GM21515 (cell line): ENCODE measurements around the gene DTNBP1.
"Not testable (repeated sequence)": the region's sequence is repeated elsewhere in the genome, so short reads cannot be mapped to it uniquely, and the experiment has no call there.

Source experiments
- ATAC-seq: cut with Tn5 transposase; IDR thresholded peaks from one replicate; pipeline ENCODE4 v1.9.1; 2021; ENCODE audit not compliant: unreplicated experiment

The DTNBP1 gene

DNA sequence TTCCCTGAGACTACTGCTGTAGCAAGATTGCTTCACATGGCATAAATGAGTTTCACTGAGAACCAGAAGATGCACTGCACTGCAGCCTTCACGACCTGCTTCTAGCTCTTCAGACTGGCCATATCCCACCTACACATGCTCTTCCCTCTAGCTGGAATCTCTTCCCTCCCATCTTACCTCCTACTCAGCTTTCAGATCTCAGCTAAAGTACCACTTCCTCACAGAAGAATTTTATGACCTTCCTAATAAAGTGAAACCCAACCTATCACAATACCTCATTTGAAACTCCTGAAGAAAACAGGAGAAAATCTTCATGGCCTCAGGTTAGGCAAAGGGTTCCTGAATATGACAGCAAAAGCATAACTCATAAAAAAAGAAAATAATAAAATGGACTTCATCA, 99.9 kb downstream of the DTNBP1 start:
- ATAC-seq = no peak

DNA sequence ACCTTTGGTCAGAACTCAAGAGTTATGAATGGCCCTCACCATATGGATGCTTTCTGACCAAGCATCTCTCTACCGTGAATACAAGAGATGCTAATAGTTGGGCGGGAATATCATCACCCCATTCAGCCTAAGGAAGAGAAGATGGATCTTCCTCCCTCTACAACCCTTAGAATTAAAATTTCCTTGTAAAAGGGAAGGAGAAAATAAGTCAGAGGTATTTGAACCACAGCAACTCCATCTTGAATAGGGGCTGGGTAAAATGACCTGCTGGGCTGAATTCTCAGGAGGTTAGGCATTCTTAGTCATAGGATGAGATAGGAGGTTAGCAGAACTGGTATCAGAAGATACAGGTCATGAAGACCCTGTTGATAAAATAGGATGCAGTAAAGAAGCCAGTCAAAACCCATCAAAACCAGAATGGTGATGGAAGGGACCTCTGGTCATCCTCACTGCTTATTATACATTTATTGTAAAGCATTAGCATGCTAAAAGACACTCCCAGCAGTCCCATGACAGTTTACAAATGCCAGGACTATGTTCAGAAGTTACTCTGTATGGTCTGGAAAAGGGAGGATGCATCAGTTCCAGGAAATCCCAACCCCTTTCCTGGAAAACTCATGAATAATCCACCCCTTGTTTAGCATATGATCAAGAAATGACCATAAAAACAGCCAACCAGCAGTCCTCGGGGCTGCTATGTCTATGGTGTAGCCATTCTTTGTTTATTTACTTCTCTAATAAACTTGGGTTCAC, 101.2 kb downstream of the DTNBP1 start:
- no peak for ATAC-seq

DNA sequence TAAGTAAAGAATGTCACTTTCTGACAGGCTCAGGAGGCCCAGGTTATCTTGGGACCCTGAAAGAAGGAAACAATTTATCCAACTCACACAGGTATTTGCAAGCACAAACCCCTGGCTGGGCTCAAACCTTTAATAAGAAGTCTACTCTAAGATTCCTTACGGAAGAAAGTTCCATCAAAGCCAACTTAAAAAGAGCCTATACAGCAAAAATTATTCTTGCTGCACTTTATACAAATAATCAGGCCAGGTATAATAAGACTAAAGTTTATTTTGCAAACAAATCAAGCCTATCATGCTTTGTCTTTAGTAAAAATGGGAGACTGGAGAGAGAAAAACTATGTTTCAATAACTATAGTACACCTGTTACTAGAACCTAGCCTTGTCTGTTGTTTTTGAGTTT, 102.1 kb downstream of the DTNBP1 start:
- ATAC-seq = no peak

DNA sequence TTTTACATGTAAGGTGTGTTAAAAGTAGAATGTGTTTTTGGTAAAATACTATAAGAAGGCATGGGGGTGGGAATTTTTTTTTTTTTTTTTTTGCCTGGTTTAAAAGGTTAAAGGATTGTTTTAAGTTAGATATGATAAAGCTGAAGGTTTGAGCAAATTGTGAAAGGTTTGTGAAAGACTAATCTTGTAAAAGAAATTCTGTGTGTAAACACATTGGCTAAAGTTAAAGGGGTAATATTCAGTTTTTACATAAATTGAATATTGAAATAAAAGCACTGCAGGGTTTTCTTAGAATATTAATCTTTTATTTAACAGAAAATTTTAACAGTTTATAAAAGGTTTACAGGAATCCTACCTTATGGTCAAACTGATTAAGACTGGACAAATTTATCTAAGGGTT, 105.7 kb downstream of the DTNBP1 start:
- ATAC-seq = no peak

GRCh38 chr6:15556711-15557110, 106.1 kb downstream of the DTNBP1 start:
- ATAC-seq = no peak

DNA sequence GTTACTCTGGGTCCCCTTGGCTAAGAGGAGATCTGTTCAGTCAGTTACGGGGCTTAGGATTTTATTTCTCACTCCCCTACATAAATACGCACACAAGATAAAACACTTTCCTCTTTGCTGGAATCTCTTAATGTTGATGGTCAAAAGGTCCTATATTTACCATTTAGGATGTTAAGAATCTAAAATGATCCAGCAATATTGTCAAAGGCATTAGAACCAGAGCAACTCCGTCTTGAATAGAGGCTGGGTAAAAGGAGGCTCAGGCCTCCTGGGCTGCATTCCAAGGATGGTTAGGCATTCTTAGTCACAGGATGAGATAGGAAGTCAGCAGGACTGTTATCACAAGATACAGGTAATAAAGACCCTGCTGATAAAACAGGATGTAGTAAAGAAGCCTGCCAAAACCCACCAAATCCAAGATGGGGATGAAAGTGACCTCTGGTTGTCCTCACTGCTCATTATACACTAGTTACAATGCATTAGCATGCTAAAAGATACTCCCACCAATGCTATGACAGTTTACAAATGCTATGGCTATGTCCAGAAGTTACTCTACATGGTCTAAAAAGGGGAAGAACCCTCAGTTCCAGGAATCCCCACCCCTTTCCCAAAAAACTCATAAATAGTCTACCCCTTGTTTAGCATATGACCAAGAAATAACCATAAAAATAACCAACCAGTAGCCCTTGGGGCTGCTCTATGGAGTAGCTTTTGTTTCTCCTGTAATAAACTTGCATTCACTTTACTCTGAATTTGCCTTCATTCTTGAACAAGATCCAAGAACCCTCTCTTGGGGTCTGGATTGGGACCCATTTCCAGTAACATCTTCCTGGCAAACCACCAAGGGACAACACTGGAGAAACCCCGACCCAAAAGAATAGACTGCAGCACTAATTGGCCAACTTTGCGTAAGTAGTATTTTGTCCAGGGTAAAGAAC, 107.5 kb downstream of the DTNBP1 start:
- ATAC-seq = no peak

DNA sequence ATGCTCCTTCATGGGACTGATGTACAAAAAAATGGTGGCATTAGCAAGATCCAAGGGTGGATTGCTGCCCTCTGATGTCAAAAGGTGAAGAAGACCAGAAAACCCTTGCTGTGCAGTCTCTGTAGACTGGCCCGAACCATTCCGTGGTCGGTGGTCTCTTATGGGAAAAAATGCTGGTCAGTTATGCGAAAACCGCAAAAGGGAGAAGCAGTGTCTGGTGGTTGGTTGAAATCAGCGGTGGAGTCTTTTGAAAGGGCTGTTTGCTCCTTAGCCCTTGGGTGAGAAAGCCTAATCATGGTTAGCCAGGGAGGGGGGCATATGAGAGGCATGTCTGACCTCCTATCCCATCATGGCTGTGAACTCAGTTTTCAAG, 108.1 kb downstream of the DTNBP1 start:
- no peak for ATAC-seq

DNA sequence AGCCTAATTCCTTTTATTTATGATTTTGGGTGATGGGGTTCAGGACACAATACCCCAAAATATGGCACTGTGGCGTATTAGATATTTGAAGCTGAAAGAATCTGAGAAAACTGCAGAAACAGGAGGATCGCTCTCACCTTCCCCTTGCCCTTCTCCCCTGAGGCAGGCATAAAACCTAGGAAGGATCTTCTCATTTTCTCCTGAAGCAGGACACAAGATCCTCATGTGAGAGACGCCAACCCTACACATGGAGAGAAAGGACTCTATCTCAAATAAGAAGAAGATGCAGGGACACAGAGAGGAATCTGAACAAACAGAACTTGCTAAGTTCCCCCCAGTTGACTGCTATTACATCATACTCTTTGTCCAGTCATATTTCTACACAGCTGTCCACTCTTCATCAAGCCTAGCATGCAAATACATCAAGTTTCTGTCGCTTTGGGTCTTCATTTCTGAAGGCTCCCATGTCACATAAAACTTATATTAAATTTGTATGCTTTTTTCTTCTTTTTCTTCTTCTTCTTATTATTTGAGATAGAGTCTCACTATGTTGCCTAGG, 109.0 kb downstream of the DTNBP1 start:
- no peak for ATAC-seq

- ATAC-seq = no peak
Observed at GRCh38 chr6:15553031-15553430, 109.8 kb downstream of the DTNBP1 start.

- no peak for ATAC-seq
Observed at GRCh38 chr6:15551798-15552197, 111.0 kb downstream of the DTNBP1 start.

DNA sequence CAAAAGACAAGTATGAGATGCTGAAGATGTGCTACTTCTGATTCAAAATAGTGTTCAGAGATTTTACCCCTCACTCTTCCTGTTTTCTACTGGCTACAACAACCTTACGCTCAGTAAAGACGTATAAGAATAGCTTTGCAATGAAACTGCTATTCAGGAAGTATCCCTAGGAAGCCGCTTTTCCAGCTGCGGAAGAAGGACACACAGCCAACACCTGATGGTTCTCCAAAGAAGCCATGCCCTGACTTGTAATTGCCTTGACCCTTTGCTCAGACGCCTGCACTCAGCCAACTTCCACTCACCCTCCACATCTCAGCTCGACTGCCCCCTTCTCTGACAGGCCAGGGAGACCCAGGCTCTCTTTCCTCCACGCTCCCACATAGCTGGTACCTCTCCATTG, 111.6 kb downstream of the DTNBP1 start:
- no peak for ATAC-seq

- ATAC-seq = no peak
Observed at GRCh38 chr6:15550546-15551123, 112.2 kb downstream of the DTNBP1 start.

GRCh38 chr6:15549371-15549770, 113.5 kb downstream of the DTNBP1 start:
- ATAC-seq = no peak

DNA sequence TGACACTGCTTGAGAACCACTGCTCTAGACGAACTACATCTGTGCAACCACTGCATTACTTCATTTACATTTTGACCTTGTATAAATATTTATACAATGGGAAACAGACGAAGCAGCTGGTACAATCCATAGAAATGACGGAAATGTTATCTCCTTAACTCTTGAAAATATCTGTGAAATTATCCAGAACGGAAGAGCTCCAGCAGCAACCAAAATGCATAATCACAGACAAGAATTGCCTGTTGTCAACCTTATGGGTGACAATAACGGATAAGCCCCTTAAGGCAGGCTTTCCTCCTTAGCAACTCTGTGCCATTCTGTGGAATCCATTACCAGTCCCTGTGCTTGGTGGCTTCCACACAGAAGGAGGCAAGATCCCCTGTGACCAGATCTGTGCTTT, 115.4 kb downstream of the DTNBP1 start:
- ATAC-seq = no peak

- no peak for ATAC-seq
Observed at GRCh38 chr6:15546591-15546990, 116.2 kb downstream of the DTNBP1 start.

- no peak for ATAC-seq
Observed at GRCh38 chr6:15544321-15544900, 118.4 kb downstream of the DTNBP1 start.

DNA sequence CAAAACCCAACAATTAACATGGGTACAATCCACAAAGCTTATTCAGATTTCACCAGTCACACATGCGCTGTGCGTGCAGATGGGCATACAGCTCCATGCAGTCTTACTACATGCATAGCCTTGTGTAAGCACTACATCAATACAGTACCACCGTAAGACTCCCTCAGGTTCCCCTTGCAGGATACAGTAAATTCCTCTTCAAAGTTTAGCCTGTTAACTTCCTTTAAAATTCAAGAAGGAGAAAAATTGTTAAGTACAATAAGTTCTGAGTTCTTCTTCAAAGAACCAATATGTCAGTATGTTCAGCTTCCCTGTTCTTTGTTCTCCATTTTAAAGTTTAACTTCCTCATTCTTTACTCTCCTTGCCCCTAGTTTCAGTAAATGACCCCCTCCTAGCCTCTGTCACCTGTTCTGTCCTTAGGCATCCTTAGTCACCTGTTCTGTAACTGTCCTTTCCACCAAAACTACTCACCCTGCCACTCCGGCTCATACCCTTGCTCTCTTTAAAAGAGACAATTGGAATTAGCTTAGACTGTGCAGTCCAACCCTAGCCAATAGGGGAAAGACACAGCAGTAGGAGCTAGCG, 119.4 kb downstream of the DTNBP1 start:
- not testable (repeated sequence) for ATAC-seq

GRCh38 chr6:15539722-15540270, 123.0 kb downstream of the DTNBP1 start:
- ATAC-seq = no peak

- ATAC-seq = no peak
Observed at GRCh38 chr6:15538766-15539495, 123.9 kb downstream of the DTNBP1 start.

- ATAC-seq = no peak
Observed at GRCh38 chr6:15538106-15538505, 124.7 kb downstream of the DTNBP1 start.
